Mesothelial cell of epicardium (in vitro differentiated cells): Measurements from ENCODE around the gene KRT74. TPM values are rescaled to one million over a fixed set of nuclear protein-coding genes. Genes with fewer than 3 reads are reported as not detected.

Source experiments
- DNase-seq, 2 experiments: peaks; one replicate each; pipeline ENCODE4 v3.0.0; 2021; ENCODE audit warnings: low spot score in 2 of 2; ENCODE audit not compliant: unreplicated experiment in 2 of 2
- H3K27ac Mint-ChIP-seq: 2 replicates; pipeline ENCODE4 v1.8.0; 2021; ENCODE audit warnings: mixed read lengths
- H3K27me3 Mint-ChIP-seq: 2 replicates; pipeline ENCODE4 v1.8.0; 2021; ENCODE audit warnings: low read depth, mixed read lengths
- H3K36me3 Mint-ChIP-seq: 2 replicates; pipeline ENCODE4 v1.8.0; 2021; ENCODE audit warnings: mixed read lengths
- H3K4me1 Mint-ChIP-seq: 2 replicates; pipeline ENCODE4 v1.8.0; 2021; ENCODE audit warnings: mixed read lengths
- H3K4me3 Mint-ChIP-seq: 2 replicates; pipeline ENCODE4 v1.8.0; 2021; ENCODE audit warnings: mild to moderate bottlenecking, moderate library complexity, mixed read lengths
- H3K9me3 Mint-ChIP-seq: 2 replicates; pipeline ENCODE4 v1.8.0; 2021; ENCODE audit warnings: mixed read lengths
- total RNA-seq: library from RNA; stranded (reverse); gene quantifications from 3 replicates; pipeline ENCODE4 v1.2.1, GENCODE V29; 2021
- TF ChIP-seq, protein P1 (sequence below): fragments of 200-600 bp; sonication (generic); IDR thresholded peaks from one replicate; pipeline ENCODE4 v1.5.0; 2021; ENCODE audit warnings: antibody characterized with exemption; ENCODE audit not compliant: unreplicated experiment

Gene KRT74
- total RNA-seq, 1 donor from 2014 or later: not detected

DNA sequence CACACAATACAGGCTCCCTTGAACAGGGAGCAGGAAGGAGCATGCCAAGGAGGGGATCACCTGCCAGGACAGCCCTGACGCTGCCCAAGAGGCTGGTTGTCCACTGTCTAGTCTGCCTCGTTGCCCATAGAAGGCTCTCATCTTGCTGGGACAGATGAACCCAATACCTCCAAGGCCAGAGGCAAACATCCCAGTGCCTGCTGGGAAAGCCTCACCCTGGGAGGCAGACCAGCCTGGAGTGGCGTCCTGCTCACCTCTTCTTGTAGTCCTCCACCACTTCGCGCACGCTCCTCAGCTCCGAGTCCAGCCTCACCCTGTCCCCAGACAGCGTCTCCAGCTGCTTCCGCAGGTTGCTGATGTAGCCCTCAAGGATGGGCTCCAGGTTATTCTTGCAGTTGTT is 42.3 kb upstream of the KRT74 start:
- Mint-ChIP-seq H3K36me3 (no peaks in the 10 kb centered on the region), H3K9me3 (no peaks in the 10 kb centered on the region), H3K27me3 (peaks cover 74% of the 10 kb centered on the region), H3K4me1 (no peaks in the 10 kb centered on the region), H3K4me3 (no peak overlapping the region), H3K27ac (no peak overlapping the region)
- TF ChIP-seq, protein P1, sequence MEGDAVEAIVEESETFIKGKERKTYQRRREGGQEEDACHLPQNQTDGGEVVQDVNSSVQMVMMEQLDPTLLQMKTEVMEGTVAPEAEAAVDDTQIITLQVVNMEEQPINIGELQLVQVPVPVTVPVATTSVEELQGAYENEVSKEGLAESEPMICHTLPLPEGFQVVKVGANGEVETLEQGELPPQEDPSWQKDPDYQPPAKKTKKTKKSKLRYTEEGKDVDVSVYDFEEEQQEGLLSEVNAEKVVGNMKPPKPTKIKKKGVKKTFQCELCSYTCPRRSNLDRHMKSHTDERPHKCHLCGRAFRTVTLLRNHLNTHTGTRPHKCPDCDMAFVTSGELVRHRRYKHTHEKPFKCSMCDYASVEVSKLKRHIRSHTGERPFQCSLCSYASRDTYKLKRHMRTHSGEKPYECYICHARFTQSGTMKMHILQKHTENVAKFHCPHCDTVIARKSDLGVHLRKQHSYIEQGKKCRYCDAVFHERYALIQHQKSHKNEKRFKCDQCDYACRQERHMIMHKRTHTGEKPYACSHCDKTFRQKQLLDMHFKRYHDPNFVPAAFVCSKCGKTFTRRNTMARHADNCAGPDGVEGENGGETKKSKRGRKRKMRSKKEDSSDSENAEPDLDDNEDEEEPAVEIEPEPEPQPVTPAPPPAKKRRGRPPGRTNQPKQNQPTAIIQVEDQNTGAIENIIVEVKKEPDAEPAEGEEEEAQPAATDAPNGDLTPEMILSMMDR: no peak
- DNase-seq: no peak

GRCh38 chr12:52615208-52615868 is 41.7 kb upstream of the KRT74 start:
- peaks cover 74% of the 10 kb centered on the region for H3K27me3 Mint-ChIP-seq
- no peak for DNase-seq
- TF ChIP-seq, protein P1: no peak
- H3K4me3 Mint-ChIP-seq: no peak overlapping the region
- H3K4me1 Mint-ChIP-seq: no peaks in the 10 kb centered on the region
- no peak overlapping the region for H3K27ac Mint-ChIP-seq
- no peaks in the 10 kb centered on the region for H3K36me3 Mint-ChIP-seq
- no peaks in the 10 kb centered on the region for H3K9me3 Mint-ChIP-seq

DNA sequence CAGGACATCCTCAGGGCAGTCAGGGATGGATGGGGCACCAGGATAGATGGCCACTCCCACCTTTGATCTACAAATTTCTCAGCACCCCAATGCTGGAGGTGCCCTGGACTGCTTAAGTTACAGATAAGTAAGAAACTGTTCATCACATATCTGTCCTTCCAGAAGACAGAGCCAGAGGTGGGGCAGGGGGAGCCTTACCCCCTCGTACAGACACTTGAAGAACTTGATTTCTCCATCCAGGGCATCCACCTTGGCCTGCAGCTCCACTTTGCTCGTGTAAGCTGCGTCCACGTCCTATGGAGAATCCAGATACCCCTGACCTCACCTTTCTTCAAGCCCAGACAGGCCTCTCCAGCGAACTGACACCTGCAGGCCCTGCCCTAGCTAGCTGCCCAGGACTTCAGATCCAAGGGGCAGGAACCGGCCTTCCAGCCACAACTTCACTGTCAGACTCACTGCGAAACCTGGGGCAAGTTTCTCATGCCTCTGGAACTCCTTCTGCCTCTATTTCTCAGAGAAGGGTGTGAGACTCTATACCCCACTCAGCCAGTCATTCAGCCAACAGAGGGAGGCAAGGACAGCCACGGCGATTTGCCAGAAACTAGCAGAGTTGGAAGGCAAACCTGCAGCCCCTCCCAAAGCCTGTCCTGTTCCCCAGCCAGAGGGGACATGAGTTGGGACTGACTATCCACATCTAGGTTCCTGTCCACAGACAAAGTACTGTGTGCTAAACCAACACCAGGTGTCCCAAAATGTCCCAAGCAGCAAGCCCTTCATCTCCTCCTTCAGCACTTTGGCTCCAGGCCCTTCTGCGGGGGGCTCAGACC is 41.0 kb upstream of the KRT74 start:
- TF ChIP-seq, protein P1: no peak
- peaks cover 77% of the 10 kb centered on the region for H3K27me3 Mint-ChIP-seq
- peak in 1 of 2 experiments; percentile 36 for DNase-seq
- no peaks in the 10 kb centered on the region for H3K4me1 Mint-ChIP-seq
- H3K36me3 Mint-ChIP-seq: no peaks in the 10 kb centered on the region
- no peak overlapping the region for H3K27ac Mint-ChIP-seq
- H3K4me3 Mint-ChIP-seq: no peak overlapping the region
- H3K9me3 Mint-ChIP-seq: no peaks in the 10 kb centered on the region

- Mint-ChIP-seq H3K9me3 (no peaks in the 10 kb centered on the region), H3K27me3 (peaks cover 78% of the 10 kb centered on the region), H3K4me3 (no peak overlapping the region), H3K27ac (no peak overlapping the region), H3K36me3 (no peaks in the 10 kb centered on the region), H3K4me1 (no peaks in the 10 kb centered on the region)
- peak in 1 of 2 experiments; percentile 30 for DNase-seq
- TF ChIP-seq, protein P1: no peak
Observed at GRCh38 chr12:52613384-52614030, 39.9 kb upstream of the KRT74 start.

GRCh38 chr12:52612431-52613383 is 39.1 kb upstream of the KRT74 start:
- DNase-seq: no peak

More at GRCh38 chr12:52612431-52613383, 39.1 kb upstream of the KRT74 start:
- H3K27ac Mint-ChIP-seq: no peak overlapping the region
- no peaks in the 10 kb centered on the region for H3K4me1 Mint-ChIP-seq
- TF ChIP-seq, protein P1: no peak
- H3K4me3 Mint-ChIP-seq: no peak overlapping the region
- no peaks in the 10 kb centered on the region for H3K9me3 Mint-ChIP-seq
- no peaks in the 10 kb centered on the region for H3K36me3 Mint-ChIP-seq
- peaks cover 82% of the 10 kb centered on the region for H3K27me3 Mint-ChIP-seq
